GM12801 (cell line): ENCODE data around the gene AIMP1.

Experiments
- CTCF ChIP-seq: IDR thresholded peaks from one replicate; pipeline ENCODE4 v1.5.1; 2011; ENCODE audit warnings: control low read depth; ENCODE audit not compliant: insufficient read length; ENCODE audit errors: extremely low read depth

Gene AIMP1

GRCh38 chr4:106323119-106323518, 6.8 kb downstream of the AIMP1 start:
- TF ChIP-seq CTCF, result no peak

GRCh38 chr4:106325800-106326199, 9.4 kb downstream of the AIMP1 start:
- TF ChIP-seq CTCF, result no peak

GRCh38 chr4:106329041-106329618, 12.8 kb downstream of the AIMP1 start:
- no peak for TF ChIP-seq CTCF

DNA sequence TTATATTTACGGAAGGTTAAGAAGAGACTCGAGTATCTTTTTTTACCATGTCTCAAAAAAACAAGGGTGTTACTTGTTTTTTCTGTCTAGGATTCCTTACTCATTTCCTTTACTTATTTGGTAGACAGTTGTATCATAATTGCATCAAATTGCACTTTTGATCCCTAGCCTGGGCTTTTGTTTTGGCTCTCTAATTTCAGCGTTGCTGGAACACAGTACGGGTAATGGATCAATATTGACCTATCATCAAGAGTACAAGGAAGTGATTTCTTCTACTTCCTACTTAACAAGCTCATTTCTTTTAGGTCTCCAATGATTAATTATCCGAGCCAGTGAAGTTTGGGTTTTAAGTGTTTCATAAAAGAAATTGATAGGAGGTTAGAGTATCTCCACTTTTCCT, 16.8 kb downstream of the AIMP1 start:
- TF ChIP-seq CTCF, result no peak

- no peak for TF ChIP-seq CTCF
These were observed 18.6 kb downstream of the AIMP1 start for GRCh38 chr4:106334741-106335470.

DNA sequence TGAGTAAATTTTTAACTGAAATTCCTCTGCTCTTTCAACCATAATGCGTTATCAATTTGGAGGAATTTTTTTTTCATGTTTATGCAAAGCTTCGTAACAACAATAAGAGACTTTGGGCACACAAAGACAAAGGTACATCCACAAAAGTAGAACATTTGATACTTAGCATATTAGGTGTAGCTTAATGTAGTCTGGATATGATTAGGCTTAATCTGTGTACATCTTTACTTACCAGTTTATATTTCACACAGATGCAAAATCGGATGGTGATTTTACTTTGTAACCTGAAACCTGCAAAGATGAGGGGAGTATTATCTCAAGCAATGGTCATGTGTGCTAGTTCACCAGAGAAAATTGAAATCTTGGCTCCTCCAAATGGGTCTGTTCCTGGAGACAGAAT, 20.3 kb downstream of the AIMP1 start:
- TF ChIP-seq CTCF, result no peak

- TF ChIP-seq CTCF, result no peak
These were observed 21.6 kb downstream of the AIMP1 start for GRCh38 chr4:106337916-106338315.
